ENCODE results near the gene COL6A2. TPM values are rescaled to one million over a fixed set of nuclear protein-coding genes. Genes with fewer than 3 reads are reported as not detected.

Gene COL6A2
- total and polyA plus RNA-seq, 2 of the 13 experiments (the other 11 are each of a cell fraction or from before 2014, with no cell fraction given): 0.07 to 0.41 TPM

DNA sequence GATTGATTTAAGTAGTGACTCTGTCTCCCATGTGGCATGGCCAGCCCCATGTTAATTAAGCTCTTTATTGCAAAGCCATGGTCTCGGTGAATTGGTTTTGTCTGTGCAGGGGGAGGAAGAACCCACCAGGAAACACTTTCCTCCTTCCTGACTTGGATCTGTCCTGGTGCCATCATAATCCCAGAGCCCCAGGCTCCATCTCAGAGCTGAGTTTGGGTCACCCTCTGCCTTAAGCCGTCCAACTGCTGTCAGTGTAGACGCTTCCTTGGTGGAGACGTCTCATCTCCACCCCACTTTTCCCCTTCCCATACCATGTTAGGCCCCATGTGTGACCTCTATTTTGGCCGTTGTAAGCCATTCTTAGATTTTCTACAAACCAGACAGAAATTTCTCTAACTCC is 36.0 kb upstream of the COL6A2 start (continued):
- TF ChIP-seq, protein P1, sequence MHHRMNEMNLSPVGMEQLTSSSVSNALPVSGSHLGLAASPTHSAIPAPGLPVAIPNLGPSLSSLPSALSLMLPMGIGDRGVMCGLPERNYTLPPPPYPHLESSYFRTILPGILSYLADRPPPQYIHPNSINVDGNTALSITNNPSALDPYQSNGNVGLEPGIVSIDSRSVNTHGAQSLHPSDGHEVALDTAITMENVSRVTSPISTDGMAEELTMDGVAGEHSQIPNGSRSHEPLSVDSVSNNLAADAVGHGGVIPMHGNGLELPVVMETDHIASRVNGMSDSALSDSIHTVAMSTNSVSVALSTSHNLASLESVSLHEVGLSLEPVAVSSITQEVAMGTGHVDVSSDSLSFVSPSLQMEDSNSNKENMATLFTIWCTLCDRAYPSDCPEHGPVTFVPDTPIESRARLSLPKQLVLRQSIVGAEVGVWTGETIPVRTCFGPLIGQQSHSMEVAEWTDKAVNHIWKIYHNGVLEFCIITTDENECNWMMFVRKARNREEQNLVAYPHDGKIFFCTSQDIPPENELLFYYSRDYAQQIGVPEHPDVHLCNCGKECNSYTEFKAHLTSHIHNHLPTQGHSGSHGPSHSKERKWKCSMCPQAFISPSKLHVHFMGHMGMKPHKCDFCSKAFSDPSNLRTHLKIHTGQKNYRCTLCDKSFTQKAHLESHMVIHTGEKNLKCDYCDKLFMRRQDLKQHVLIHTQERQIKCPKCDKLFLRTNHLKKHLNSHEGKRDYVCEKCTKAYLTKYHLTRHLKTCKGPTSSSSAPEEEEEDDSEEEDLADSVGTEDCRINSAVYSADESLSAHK (CRISPR knock-in tag; IDR thresholded peaks at IDR 0.05; ENCODE audit: borderline replicate concordance): no peak
- TF ChIP-seq NFRKB (IDR thresholded peaks at IDR 0.05) (no peak), ZMAT3 (CRISPR knock-in tag; conservative IDR thresholded peaks at IDR 0.05) (no peak), ZNF598 (CRISPR knock-in tag; IDR thresholded peaks at IDR 0.05; ENCODE audit: borderline replicate concordance) (no peak)
- TF ChIP-seq, protein P2, sequence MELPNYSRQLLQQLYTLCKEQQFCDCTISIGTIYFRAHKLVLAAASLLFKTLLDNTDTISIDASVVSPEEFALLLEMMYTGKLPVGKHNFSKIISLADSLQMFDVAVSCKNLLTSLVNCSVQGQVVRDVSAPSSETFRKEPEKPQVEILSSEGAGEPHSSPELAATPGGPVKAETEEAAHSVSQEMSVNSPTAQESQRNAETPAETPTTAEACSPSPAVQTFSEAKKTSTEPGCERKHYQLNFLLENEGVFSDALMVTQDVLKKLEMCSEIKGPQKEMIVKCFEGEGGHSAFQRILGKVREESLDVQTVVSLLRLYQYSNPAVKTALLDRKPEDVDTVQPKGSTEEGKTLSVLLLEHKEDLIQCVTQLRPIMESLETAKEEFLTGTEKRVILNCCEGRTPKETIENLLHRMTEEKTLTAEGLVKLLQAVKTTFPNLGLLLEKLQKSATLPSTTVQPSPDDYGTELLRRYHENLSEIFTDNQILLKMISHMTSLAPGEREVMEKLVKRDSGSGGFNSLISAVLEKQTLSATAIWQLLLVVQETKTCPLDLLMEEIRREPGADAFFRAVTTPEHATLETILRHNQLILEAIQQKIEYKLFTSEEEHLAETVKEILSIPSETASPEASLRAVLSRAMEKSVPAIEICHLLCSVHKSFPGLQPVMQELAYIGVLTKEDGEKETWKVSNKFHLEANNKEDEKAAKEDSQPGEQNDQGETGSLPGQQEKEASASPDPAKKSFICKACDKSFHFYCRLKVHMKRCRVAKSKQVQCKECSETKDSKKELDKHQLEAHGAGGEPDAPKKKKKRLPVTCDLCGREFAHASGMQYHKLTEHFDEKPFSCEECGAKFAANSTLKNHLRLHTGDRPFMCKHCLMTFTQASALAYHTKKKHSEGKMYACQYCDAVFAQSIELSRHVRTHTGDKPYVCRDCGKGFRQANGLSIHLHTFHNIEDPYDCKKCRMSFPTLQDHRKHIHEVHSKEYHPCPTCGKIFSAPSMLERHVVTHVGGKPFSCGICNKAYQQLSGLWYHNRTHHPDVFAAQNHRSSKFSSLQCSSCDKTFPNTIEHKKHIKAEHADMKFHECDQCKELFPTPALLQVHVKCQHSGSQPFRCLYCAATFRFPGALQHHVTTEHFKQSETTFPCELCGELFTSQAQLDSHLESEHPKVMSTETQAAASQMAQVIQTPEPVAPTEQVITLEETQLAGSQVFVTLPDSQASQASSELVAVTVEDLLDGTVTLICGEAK (IDR thresholded peaks at IDR 0.05): no peak
- TF ChIP-seq, protein P2 (CRISPR knock-in tag; IDR thresholded peaks at IDR 0.05): no peak
